Fibroblast of lung (primary cell): ENCODE results near the gene SETX. TPM values are rescaled to one million over a fixed set of nuclear protein-coding genes. Genes with fewer than 3 reads are reported as not detected.

Experiments used
- DNase-seq, 2 donors: peaks; one replicate each; pipeline versions ENCODE4 v3.0.0 to v3.0.0-alpha.2; 2010; ENCODE audit warnings: low read depth in 2 of 2
- H2AFZ ChIP-seq: 2 replicates; pipeline ENCODE4 v1.5.1; 2012; ENCODE audit warnings: low read length, control low read depth, inconsistent platforms
- H3K27ac ChIP-seq: 2 replicates; pipeline ENCODE4 v1.5.1; 2011; ENCODE audit warnings: low read length, control low read depth; ENCODE audit not compliant: insufficient read depth
- H3K27me3 ChIP-seq: 2 replicates; pipeline ENCODE4 v1.5.1; 2011; ENCODE audit warnings: mild to moderate bottlenecking, low read length; ENCODE audit not compliant: control insufficient read depth, insufficient read depth
- H3K36me3 ChIP-seq: 2 replicates; pipeline ENCODE4 v1.5.1; 2011; ENCODE audit warnings: low read length; ENCODE audit not compliant: control insufficient read depth, insufficient read depth
- H3K4me1 ChIP-seq: 2 replicates; pipeline ENCODE4 v1.5.1; 2011; ENCODE audit warnings: low read length; ENCODE audit not compliant: control insufficient read depth, insufficient read depth; ENCODE audit errors: extremely low read depth
- H3K4me2 ChIP-seq: 2 replicates; pipeline ENCODE4 v1.5.1; 2011; ENCODE audit warnings: low read length, control low read depth; ENCODE audit not compliant: insufficient read depth; ENCODE audit errors: extremely low read depth
- H3K4me3 ChIP-seq, 4 experiments: fragments of 200-600 bp in 1 of 4; sonication (generic) in 1 of 4; replicated peaks in 1 of 4; 2 replicates each; pipeline ENCODE4 v1.5.1; 2011 to 2016; ENCODE audit warnings: low read length in 4 of 4, low read depth in 3 of 4, mild to moderate bottlenecking in 3 of 4, control low read depth in 2 of 4, inconsistent platforms in 1 of 4, mixed read lengths in 1 of 4; ENCODE audit not compliant: insufficient read depth in 1 of 4; ENCODE audit errors: control extremely low read depth in 1 of 4
- H3K79me2 ChIP-seq: 2 replicates; pipeline ENCODE4 v1.5.1; 2012; ENCODE audit warnings: mild to moderate bottlenecking, low read length, inconsistent platforms; ENCODE audit not compliant: control insufficient read depth, insufficient read depth
- H3K9ac ChIP-seq: 2 replicates; pipeline ENCODE4 v1.5.1; 2011; ENCODE audit warnings: mild to moderate bottlenecking, low read length, control low read depth; ENCODE audit not compliant: insufficient read depth
- H3K9me3 ChIP-seq: 2 replicates; pipeline ENCODE4 v1.5.1; 2012; ENCODE audit warnings: low read depth, low read length; ENCODE audit not compliant: control insufficient read depth, insufficient read depth
- H4K20me1 ChIP-seq: 2 replicates; pipeline ENCODE4 v1.5.1; 2011; ENCODE audit warnings: low read length; ENCODE audit not compliant: control insufficient read depth, insufficient read depth; ENCODE audit errors: extremely low read depth
- EZH2 ChIP-seq: IDR thresholded peaks from 2 replicates; pipeline ENCODE4 v1.5.1; 2012; ENCODE audit warnings: low read length, control low read depth, mild to moderate bottlenecking; ENCODE audit errors: missing control alignments
- polyA plus RNA-seq, 2 donors: library from polyadenylated mRNA; depleted of rRNA in 1 of 2; stranded (reverse) in 1 of 2; unstranded in 1 of 2; fragments of >200 nt; gene quantifications; 2 replicates each; pipeline ENCODE4 v1.2.1, GENCODE V29; 2011 to 2012; ENCODE audit warnings: missing spikeins in 1 of 2
- total RNA-seq: library from RNA; depleted of rRNA; stranded (reverse); fragments of >200 nt; gene quantifications from 2 replicates; pipeline ENCODE4 v1.2.1, GENCODE V29; 2014
- TF ChIP-seq, protein P1 (sequence below), 2 donors: IDR thresholded peaks in 1 of 2; conservative IDR thresholded peaks in 1 of 2; 1 replicate in 1 of 2; 2 replicates in 1 of 2; pipeline ENCODE4 v1.5.1; 2011 to 2012; ENCODE audit warnings: low read length in 2 of 2, control low read depth in 1 of 2, inconsistent platforms in 1 of 2, low read depth in 1 of 2, mild to moderate bottlenecking in 1 of 2

Gene SETX
- total and polyA plus RNA-seq, 2 donors (not counting 1 experiment from before 2014, with no cell fraction given), result 31.5 to 78.3 TPM

DNA sequence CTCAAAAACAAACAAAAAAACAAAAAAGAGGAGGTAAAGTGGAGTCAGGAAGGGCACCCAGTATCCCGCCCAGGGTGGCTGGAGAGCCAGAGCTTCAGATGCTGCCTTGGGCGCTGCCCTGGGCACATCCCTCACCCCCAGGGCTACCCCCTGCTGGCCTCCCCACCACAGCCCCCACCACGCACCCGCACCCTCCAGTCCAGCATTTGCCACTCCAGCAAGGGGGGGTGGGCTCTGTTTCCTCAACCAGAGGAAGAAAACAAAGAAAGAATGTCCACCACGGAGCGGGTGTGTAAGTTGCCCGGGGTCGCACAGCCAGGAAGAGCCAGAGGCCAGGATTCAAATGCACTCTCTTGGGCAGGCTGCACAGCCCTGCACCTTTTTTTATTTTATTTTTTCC is 106.8 kb downstream of the SETX start:
- Histone ChIP-seq H3K4me2 (no peak overlapping the region), H3K9ac (no peak overlapping the region), H3K27me3 (peaks cover 7% of the 10 kb centered on the region), H3K36me3 (no peaks in the 10 kb centered on the region), H3K79me2 (no peaks in the 10 kb centered on the region), H3K4me1 (peaks cover 13% of the 10 kb centered on the region), H4K20me1 (no peaks in the 10 kb centered on the region), H3K4me3 (no peak overlapping the region), H3K27ac (no peak overlapping the region), H2AFZ (no peak overlapping the region), H3K9me3 (no peaks in the 10 kb centered on the region)
- DNase-seq, result no peak
- TF ChIP-seq, protein P1, sequence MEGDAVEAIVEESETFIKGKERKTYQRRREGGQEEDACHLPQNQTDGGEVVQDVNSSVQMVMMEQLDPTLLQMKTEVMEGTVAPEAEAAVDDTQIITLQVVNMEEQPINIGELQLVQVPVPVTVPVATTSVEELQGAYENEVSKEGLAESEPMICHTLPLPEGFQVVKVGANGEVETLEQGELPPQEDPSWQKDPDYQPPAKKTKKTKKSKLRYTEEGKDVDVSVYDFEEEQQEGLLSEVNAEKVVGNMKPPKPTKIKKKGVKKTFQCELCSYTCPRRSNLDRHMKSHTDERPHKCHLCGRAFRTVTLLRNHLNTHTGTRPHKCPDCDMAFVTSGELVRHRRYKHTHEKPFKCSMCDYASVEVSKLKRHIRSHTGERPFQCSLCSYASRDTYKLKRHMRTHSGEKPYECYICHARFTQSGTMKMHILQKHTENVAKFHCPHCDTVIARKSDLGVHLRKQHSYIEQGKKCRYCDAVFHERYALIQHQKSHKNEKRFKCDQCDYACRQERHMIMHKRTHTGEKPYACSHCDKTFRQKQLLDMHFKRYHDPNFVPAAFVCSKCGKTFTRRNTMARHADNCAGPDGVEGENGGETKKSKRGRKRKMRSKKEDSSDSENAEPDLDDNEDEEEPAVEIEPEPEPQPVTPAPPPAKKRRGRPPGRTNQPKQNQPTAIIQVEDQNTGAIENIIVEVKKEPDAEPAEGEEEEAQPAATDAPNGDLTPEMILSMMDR (conservative IDR thresholded peaks at IDR 0.05 in 1 of 2, IDR thresholded peaks at IDR 0.05 in 1 of 2; ENCODE audit: low read depth in 1 of 2, low read length in 2 of 2), result no peak
- TF ChIP-seq EZH2, result no peak

DNA sequence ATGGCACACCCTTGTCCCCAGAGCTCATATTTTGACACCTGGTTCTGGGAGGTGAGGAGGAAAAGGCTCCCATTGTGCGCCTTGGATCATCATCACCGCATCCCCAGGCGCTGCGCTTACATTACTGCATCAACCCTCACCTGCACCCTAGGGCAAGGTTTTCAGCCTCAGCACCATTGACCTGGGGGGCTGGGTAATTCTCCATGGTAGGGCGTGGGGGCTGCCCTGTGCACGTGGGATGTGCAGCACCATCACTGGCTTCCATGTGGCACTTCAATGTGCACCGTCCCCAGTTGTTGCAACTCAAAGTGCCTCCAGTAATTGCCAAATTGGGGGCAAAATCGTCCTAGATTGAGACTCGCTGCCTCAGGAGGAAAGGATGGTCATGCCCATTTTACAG is 109.3 kb downstream of the SETX start:
- no peak for TF ChIP-seq EZH2
- TF ChIP-seq, protein P1 (conservative IDR thresholded peaks at IDR 0.05 in 1 of 2, IDR thresholded peaks at IDR 0.05 in 1 of 2; ENCODE audit: low read depth in 1 of 2, low read length in 2 of 2), result no peak
- Histone ChIP-seq H3K27me3 (peaks cover 8% of the 10 kb centered on the region), H3K27ac (no peak overlapping the region), H3K36me3 (no peaks in the 10 kb centered on the region), H3K4me2 (no peak overlapping the region), H3K4me3 (no peak overlapping the region), H3K79me2 (no peaks in the 10 kb centered on the region), H3K9me3 (no peaks in the 10 kb centered on the region), H3K4me1 (peaks cover 16% of the 10 kb centered on the region), H3K9ac (no peak overlapping the region), H2AFZ (no peak overlapping the region), H4K20me1 (no peaks in the 10 kb centered on the region)
- no peak for DNase-seq

DNA sequence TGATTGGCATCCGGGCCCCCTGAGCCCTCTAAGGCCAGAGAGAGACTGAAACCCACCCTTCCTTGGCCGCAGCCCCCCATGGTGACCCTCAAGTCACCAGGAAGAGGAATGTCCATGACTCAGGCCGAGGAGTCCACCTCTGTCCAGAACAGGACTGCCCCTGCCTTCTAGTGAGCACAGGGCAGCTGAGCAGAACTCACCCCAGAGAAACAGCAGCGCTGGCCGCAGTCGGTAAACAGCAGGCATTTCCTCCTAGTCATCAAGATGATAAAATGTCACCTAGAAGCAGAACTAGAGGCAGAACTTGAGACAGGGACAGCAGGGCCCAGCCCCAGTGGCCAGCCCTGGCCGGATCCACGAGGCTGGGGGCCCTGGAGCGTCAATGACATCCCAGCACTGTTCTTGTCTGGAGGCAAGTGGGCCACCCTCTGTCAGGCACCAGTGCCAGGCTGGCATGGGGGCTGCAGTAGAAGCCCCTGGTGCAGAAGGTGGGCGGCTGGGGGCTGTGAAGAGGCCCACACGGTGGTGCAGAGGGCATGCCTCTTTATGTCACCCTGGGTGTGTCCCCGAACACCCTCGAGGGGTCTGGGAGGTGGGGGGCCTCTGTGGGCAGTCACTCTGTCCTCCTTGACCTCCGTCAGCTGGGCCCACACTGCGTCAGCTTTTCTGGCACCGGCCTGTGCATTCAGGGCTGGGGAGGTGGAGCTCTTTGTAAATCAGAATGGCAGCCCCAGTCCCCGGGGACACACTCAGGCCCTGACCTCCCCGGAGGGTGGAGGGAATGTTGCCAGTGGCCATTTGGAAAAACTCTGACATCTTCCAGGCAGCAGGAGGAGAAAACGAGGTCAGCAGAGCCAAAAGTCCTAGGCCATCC is 110.0 kb downstream of the SETX start:
- Histone ChIP-seq H4K20me1 (no peaks in the 10 kb centered on the region), H3K36me3 (no peaks in the 10 kb centered on the region), H3K27me3 (peaks cover 8% of the 10 kb centered on the region), H3K4me1 (peaks cover 16% of the 10 kb centered on the region), H3K27ac (no peak overlapping the region), H3K79me2 (no peaks in the 10 kb centered on the region), H3K4me3 (no peak overlapping the region), H2AFZ (no peak overlapping the region), H3K9me3 (no peaks in the 10 kb centered on the region), H3K4me2 (no peak overlapping the region), H3K9ac (no peak overlapping the region)
- TF ChIP-seq, protein P1 (conservative IDR thresholded peaks at IDR 0.05 in 1 of 2, IDR thresholded peaks at IDR 0.05 in 1 of 2; ENCODE audit: low read depth in 1 of 2, low read length in 2 of 2), result no peak
- TF ChIP-seq EZH2, result no peak
- no peak for DNase-seq
